ENCODE measurements around the gene FIBIN.

- TF ChIP-seq CTCF (IDR thresholded peaks at IDR 0.05; ENCODE audit: low read depth, low read length) = no peak
- TF ChIP-seq POLR2A (IDR thresholded peaks at IDR 0.05; ENCODE audit: extremely low read depth, insufficient read length) = no peak
- TF ChIP-seq MAX (IDR thresholded peaks at IDR 0.05; ENCODE audit: low read depth, low read length) = no peak
Measured at GRCh38 chr11:26944866-26945664, 48.8 kb upstream of the FIBIN start.
